Omental fat pad (tissue), 4 donors: ENCODE data around the gene SLC19A3. TPM values are rescaled to one million over a fixed set of nuclear protein-coding genes. Genes with fewer than 3 reads are reported as not detected.
A peak's percentile ranks its signal among the peaks of the same experiment; 100 is the strongest.
"Not testable (repeated sequence)": the region's sequence is repeated elsewhere in the genome, so short reads cannot be mapped to it uniquely, and the experiment has no call there.

ENCODE experiments used
- ATAC-seq: fragments of 150-250 bp; one replicate; pipeline ENCODE4 v1.9.1; 2016; ENCODE audit warnings: mild to moderate bottlenecking, moderate library complexity; ENCODE audit not compliant: low FRiP score
- DNase-seq: peaks from one replicate; pipeline ENCODE4 v3.0.0-alpha.2; 2019; ENCODE audit warnings: low spot score
- CTCF ChIP-seq, 3 donors: fragments of 450-650 bp; IDR thresholded peaks; one replicate each; pipeline ENCODE4 v1.5.1; 2016 to 2017; ENCODE audit warnings: antibody characterized with exemption in 3 of 3, mild to moderate bottlenecking in 3 of 3, moderate library complexity in 2 of 3
- total RNA-seq, 4 donors: library from RNA; depleted of rRNA; stranded (reverse); fragments of >200 nt; gene quantifications; one replicate each; pipeline ENCODE4 v1.1.0, GENCODE V29; 2016

Gene SLC19A3
- total RNA-seq, 4 donors from 2014 or later: 44.1 to 537 (median 169) TPM

- TF ChIP-seq CTCF (IDR thresholded peaks at IDR 0.05): no peak
Observed at GRCh38 chr2:227671170-227671905, 46.5 kb downstream of the SLC19A3 start.

DNA sequence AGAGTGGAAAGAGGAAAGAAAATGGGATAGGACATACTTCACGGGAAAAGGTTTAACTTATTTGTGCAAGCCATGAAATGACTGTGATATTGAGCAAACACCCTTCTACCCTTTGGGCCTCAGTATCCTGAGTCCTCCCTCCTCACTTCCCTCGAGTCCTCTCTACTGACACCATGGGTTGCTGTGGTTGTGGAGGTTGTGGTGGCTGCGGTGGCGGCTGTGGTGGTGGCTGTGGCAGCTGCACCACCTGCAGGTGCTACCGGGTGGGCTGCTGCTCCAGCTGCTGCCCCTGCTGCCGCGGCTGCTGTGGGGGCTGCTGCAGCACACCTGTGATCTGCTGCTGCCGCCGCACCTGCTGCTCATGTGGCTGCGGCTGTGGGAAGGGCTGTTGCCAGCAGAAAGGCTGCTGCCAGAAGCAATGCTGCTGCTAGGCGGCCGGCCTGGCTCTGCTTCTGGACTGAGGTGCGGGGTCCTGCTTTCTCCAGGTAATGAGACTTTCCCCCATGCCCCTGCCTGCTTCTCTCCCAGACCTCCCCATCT is 51.1 kb downstream of the SLC19A3 start, which contains the start of gene SCYGR5:
SCYGR5 (plus strand) TSS at position 174 of the 540 bp plus-strand sequence; CDS start at position 174, 0 bp downstream.
- not testable (repeated sequence) for ATAC-seq, DNase-seq

More at GRCh38 chr2:227671170-227671905, 46.5 kb downstream of the SLC19A3 start:
- no peak for ATAC-seq
- no peak for DNase-seq

DNA sequence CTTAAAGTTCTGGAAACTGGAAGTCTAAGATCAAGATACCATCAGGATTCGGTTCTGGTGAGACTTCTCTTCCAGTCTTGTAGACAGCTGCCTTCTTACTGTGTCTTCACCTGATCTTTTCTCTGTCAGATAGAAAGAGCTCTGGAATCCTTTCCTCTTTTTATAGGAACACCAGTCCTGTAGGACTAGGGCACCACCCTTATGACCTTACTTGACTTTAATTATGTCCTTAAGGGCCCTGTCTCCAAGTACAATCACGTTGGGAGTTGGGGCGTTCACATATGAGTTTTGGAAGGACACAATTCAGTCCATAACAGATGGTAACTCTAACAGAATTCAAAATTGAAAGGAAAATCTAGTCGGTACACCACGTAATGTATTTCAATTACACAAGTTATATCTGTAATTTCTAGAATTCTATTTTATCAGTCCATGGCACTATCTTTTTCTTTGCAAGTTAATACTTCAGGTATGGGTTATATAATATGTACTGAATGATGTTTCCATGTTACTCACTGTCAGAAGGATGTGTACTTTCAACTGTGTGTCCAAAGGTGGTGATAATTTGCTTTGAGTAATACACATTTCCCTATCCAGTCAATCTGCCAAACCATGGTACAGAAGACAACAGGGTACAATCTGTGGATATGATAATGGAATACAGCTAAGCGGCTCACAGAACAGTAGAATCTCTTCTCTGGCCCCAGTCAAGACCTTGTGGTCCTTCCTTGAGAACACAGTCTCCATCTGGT is 52.5 kb downstream of the SLC19A3 start:
- DNase-seq (no peak), ATAC-seq (no peak)
- TF ChIP-seq CTCF (IDR thresholded peaks at IDR 0.05): no peak

DNA sequence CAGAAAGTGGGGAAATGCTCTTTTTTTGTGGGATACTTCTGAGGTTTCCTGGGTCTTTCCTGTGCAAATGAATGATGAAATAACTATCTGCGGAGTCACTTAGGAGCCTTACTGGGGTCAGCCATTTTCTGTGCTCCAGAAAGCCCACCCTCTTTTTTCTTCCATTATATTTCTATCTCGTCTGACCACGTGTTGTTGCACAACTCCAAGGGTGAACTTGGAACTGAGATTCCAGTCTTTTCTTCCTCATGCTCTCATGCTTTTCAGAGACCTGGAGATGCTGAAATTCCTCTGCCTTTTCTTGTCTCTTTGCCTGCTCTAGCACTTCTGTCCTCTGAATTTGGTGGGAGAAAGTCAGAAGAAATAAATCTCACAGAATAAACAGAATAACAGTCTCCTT is 56.0 kb downstream of the SLC19A3 start:
- no peak for ATAC-seq
- no peak for TF ChIP-seq CTCF (IDR thresholded peaks at IDR 0.05)
- no peak for DNase-seq

DNA sequence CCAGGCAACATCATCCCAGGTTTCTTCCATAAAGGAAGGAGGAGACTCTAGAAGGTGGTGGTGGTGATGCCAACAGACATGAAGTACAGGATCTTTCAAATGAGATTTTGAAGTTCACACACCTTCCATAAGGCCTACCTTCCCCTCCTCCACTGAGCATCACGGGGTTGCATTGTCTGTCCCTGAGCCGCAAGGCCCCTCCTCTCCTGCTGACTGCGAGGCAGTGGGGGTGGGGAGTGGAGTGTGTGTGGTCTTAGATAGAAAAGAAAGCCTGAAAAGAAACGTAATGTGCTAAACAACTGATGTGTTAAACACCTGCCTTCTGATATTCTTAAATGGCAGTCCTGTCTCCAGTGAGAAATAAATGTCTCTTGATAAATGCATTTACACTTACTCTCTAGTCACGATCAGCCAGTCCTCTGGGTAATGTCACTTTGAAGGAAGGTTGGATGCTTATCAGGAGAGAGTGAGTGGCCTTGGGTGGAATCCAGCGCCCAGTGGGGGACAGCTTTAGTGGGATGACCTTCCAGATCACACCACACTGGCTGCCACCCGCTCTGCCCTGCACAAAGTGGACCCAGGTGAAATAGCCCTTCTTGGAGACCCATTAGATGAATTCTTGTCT is 56.7 kb downstream of the SLC19A3 start:
- no peak for TF ChIP-seq CTCF (IDR thresholded peaks at IDR 0.05)
- ATAC-seq (no peak), DNase-seq (no peak)

DNA sequence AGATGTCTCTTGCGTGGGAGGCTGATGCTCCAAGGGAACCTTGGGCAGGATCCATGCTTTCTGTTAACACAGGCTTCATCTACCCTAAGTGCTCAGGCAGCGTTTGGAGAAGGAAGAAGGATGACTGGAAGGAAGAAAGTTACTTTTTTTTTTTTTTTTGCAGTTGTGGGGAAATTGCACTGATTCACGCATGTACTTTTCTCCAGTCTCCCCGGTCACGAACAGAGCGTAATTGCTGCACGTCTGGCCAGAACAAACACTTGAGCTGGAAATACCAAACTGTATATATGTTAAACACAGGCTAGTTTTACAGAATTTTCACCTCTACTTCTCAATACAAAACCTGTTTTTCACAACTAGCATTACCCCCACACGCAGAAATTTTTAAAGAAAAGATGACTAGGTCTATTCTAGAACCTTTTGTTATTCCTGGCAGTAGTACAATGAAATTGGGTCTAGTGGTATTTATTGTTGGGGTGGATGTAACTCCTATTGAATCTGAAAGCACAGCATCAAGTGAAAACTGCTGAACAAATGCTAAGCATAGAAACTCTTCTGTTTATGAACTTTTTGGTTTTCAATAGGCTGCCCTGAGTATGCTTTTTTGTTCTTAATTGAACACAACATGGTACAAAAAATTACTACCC is 60.5 kb downstream of the SLC19A3 start:
- DNase-seq: no peak
- no peak for ATAC-seq
- TF ChIP-seq CTCF (IDR thresholded peaks at IDR 0.05): no peak

DNA sequence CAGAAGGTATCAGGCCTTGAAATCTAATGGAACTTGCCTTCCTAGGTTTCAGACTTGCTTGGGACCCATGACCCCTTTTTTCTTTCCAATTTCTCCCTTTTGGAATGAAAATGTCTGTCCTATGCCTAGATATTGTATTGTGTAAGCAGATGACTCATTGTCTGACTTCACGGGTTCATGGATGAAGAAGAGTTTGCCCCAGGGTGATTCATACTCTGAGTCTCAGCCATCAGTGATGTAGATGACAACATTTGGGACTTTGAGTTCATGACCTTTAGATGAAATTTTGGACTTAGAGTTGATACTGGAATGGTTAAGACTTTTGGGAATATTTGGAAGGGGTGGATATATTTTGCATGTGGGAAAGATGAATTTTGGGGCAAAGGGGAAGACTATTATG is 62.4 kb downstream of the SLC19A3 start:
- no peak for DNase-seq
- ATAC-seq: peak; percentile 67
- TF ChIP-seq CTCF (IDR thresholded peaks at IDR 0.05): no peak
